GM12891 (cell line): ENCODE results near the gene CEP152.

Experiments
- PAX5 ChIP-seq: IDR thresholded peaks from 2 replicates; pipeline ENCODE4 v1.6.1; 2011; ENCODE audit warnings: low read length, moderate library complexity, mild to moderate bottlenecking; ENCODE audit not compliant: insufficient read depth, severe bottlenecking
- POLR2A ChIP-seq: IDR thresholded peaks from 2 replicates; pipeline ENCODE4 v1.6.1; 2011; ENCODE audit warnings: low read depth, low read length, control low read depth
- POLR2AphosphoS5 ChIP-seq: IDR thresholded peaks from 2 replicates; pipeline ENCODE4 v1.6.1; 2011; ENCODE audit warnings: low read depth, low read length, control low read depth
- POU2F2 ChIP-seq: IDR thresholded peaks from 2 replicates; pipeline ENCODE4 v1.6.1; 2011; ENCODE audit warnings: low read depth, mild to moderate bottlenecking, control low read depth, low read length, moderate library complexity
- SPI1 ChIP-seq: IDR thresholded peaks from 2 replicates; pipeline ENCODE4 v1.6.1; 2011; ENCODE audit warnings: low read depth, low read length, control low read depth

DNA sequence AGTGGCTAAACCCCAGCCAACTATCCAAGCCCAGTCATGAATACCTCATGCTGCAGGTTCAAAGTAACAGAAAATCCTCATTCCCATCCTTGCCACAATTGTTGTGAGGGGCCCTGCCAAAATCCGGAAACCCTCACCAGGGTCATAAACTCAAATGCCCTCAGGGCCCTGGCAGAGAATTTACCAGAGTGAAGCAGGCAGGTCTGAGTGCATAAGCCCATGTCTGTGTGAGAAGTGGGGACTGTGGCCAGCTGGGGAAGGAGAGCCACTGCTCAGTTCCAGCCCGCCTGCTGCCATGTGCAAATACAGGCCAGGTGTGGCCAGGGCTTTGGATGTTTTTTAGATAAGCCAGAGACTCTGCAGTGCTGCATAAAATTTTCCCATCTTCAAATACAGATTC, 7.0 kb downstream of the CEP152 start:
- TF ChIP-seq POLR2A (no peak), POLR2AphosphoS5 (no peak), POU2F2 (no peak), PAX5 (no peak), SPI1 (no peak)
